OCI-LY1 (cell line): ENCODE measurements around the gene PLEKHA7.

Source experiments
- H2AFZ ChIP-seq: fragments of 200-600 bp; sonication (generic), shearing (Covaris generic); 2 replicates; pipeline ENCODE4 v1.6.0; 2014; ENCODE audit warnings: antibody characterized with exemption, mild to moderate bottlenecking, low read length
- H3F3A ChIP-seq: fragments of 200-600 bp; sonication (generic), shearing (Covaris generic); 2 replicates; pipeline ENCODE4 v1.6.0; 2014; ENCODE audit warnings: mild to moderate bottlenecking, antibody characterized with exemption, low read length, moderate library complexity; ENCODE audit not compliant: insufficient read depth
- H3K27ac ChIP-seq: fragments of 200-600 bp; sonication (generic); 2 replicates; pipeline ENCODE4 v1.5.1; 2014; ENCODE audit warnings: low read length, mixed run types, mild to moderate bottlenecking, low read depth; ENCODE audit not compliant: poor library complexity, severe bottlenecking
- H3K27me3 ChIP-seq: fragments of 200-600 bp; sonication (generic); 2 replicates; pipeline ENCODE4 v1.6.0; 2014; ENCODE audit warnings: antibody characterized with exemption, mild to moderate bottlenecking, low read length, moderate library complexity; ENCODE audit not compliant: insufficient read depth
- H3K36me3 ChIP-seq: fragments of 200-600 bp; sonication (generic); 2 replicates; pipeline ENCODE4 v1.6.1; 2014; ENCODE audit warnings: mild to moderate bottlenecking, antibody characterized with exemption, low read length, moderate library complexity, mixed read lengths; ENCODE audit not compliant: insufficient read depth
- H3K4me1 ChIP-seq: fragments of 200-600 bp; sonication (generic); 2 replicates; pipeline ENCODE4 v1.5.1; 2014; ENCODE audit warnings: mild to moderate bottlenecking, low read length, moderate library complexity; ENCODE audit not compliant: insufficient read depth, severe bottlenecking
- H3K4me2 ChIP-seq: fragments of 200-600 bp; sonication (generic), shearing (Covaris generic); 2 replicates; pipeline ENCODE4 v1.6.1; 2014; ENCODE audit warnings: low read length
- H3K4me3 ChIP-seq: fragments of 200-600 bp; sonication (generic); 2 replicates; pipeline ENCODE4 v1.5.1; 2014; ENCODE audit warnings: low read length, low read depth, mild to moderate bottlenecking, mixed read lengths; ENCODE audit not compliant: poor library complexity, severe bottlenecking
- H3K79me2 ChIP-seq: fragments of 200-600 bp; shearing (Covaris generic); 2 replicates; pipeline ENCODE4 v1.6.1; 2016; ENCODE audit warnings: mixed run types, low read length, mixed read lengths; ENCODE audit not compliant: insufficient read depth
- H3K9ac ChIP-seq: fragments of 200-600 bp; sonication (generic), shearing (Covaris generic); 2 replicates; pipeline ENCODE4 v1.6.1; 2014; ENCODE audit warnings: mild to moderate bottlenecking, low read length, mixed read lengths
- H3K9me2 ChIP-seq: fragments of 200-600 bp; sonication (generic), shearing (Covaris generic); 2 replicates; pipeline ENCODE4 v1.6.1; 2014; ENCODE audit warnings: low read depth, mild to moderate bottlenecking, low read length, mixed read lengths
- H3K9me3 ChIP-seq: fragments of 200-600 bp; shearing (Covaris generic); 2 replicates; pipeline ENCODE4 v1.6.1; 2014; ENCODE audit warnings: low read length, mixed read lengths
- H4K20me1 ChIP-seq: fragments of 200-600 bp; sonication (generic), shearing (Covaris generic); 2 replicates; pipeline ENCODE4 v1.6.0; 2016; ENCODE audit warnings: mild to moderate bottlenecking, low read length; ENCODE audit not compliant: insufficient read depth
- EZH2 ChIP-seq: fragments of 200-600 bp; sonication (generic), shearing (Covaris generic); IDR thresholded peaks from 2 replicates; pipeline ENCODE4 v1.8.0; 2017; ENCODE audit warnings: borderline replicate concordance, mixed run types, mild to moderate bottlenecking, antibody characterized with exemption, low read length, moderate library complexity, mixed read lengths
- TF ChIP-seq, protein P1 (sequence below): fragments of 200-600 bp; sonication (generic), shearing (Covaris generic); IDR thresholded peaks from 2 replicates; pipeline ENCODE4 v1.5.1; 2017; ENCODE audit warnings: mild to moderate bottlenecking, antibody characterized with exemption, low read length, moderate library complexity, mixed read lengths

PLEKHA7 gene

DNA sequence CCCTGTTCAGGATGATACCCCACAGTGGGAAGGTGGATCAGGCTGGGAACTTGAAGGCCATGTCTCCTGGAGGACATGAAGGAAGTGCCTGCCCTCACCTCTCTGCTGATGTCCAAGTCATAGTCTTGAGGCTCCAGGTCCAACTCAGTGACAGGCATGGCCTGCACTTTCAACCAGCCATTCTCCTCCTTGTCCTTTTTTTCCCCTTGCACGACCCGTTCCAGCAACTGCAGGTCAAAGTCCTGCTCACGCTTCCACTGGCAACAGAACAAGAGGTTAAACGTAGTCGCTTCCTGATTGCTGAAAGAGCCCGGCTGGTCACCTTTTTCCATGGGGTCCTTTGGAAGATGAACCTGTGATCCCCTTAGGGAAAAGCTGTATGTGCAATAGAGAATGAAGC lies 228.1 kb downstream of the PLEKHA7 start:
- Histone ChIP-seq H3F3A (no peaks in the 10 kb centered on the region), H3K9me2 (no peaks in the 10 kb centered on the region), H3K9ac (no peak overlapping the region), H3K79me2 (no peaks in the 10 kb centered on the region), H3K4me2 (no peak overlapping the region), H3K4me1 (no peaks in the 10 kb centered on the region), H3K36me3 (no peaks in the 10 kb centered on the region), H4K20me1 (no peaks in the 10 kb centered on the region), H3K27ac (no peak overlapping the region), H3K27me3 (no peaks in the 10 kb centered on the region), H3K4me3 (no peak overlapping the region), H3K9me3 (no peaks in the 10 kb centered on the region), H2AFZ (no peak overlapping the region)
- no peak for TF ChIP-seq EZH2
- TF ChIP-seq, protein P1, sequence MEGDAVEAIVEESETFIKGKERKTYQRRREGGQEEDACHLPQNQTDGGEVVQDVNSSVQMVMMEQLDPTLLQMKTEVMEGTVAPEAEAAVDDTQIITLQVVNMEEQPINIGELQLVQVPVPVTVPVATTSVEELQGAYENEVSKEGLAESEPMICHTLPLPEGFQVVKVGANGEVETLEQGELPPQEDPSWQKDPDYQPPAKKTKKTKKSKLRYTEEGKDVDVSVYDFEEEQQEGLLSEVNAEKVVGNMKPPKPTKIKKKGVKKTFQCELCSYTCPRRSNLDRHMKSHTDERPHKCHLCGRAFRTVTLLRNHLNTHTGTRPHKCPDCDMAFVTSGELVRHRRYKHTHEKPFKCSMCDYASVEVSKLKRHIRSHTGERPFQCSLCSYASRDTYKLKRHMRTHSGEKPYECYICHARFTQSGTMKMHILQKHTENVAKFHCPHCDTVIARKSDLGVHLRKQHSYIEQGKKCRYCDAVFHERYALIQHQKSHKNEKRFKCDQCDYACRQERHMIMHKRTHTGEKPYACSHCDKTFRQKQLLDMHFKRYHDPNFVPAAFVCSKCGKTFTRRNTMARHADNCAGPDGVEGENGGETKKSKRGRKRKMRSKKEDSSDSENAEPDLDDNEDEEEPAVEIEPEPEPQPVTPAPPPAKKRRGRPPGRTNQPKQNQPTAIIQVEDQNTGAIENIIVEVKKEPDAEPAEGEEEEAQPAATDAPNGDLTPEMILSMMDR, result no peak

DNA sequence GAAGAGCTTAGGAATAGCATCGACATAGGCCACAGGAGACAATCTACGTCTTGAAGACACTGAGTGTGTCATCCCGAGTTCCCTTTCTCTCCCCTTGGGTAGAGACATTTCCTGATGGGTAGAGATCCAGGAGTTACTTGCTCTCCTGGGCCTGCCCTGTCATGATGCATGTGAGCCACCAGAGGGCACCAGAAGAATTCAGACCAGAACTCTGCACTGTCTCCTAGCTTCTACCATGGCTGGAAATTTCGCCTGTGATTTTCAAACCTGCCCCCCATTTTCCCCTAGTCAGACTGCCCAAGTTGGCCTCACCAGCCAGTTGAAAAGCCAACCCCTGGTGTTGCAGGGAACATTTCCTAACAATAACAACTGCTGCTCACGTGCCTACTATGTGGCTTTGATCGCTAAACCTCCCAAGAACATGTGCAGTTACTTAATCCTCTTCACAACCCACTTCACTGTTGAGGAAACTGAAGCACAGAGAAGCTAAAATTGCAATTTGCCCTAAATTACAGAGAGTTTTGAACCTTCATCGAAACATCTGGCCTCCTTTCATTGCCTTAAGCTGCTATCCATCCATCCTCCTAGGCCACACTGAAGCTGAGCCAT lies 228.6 kb downstream of the PLEKHA7 start:
- Histone ChIP-seq H4K20me1 (no peaks in the 10 kb centered on the region), H3K36me3 (no peaks in the 10 kb centered on the region), H3F3A (no peaks in the 10 kb centered on the region), H3K9ac (no peak overlapping the region), H3K9me3 (no peaks in the 10 kb centered on the region), H3K27ac (no peak overlapping the region), H2AFZ (no peak overlapping the region), H3K27me3 (no peaks in the 10 kb centered on the region), H3K9me2 (no peaks in the 10 kb centered on the region), H3K79me2 (no peaks in the 10 kb centered on the region), H3K4me1 (no peaks in the 10 kb centered on the region), H3K4me2 (no peak overlapping the region), H3K4me3 (no peak overlapping the region)
- TF ChIP-seq, protein P1, result peak; percentile 81
- TF ChIP-seq EZH2, result no peak

DNA sequence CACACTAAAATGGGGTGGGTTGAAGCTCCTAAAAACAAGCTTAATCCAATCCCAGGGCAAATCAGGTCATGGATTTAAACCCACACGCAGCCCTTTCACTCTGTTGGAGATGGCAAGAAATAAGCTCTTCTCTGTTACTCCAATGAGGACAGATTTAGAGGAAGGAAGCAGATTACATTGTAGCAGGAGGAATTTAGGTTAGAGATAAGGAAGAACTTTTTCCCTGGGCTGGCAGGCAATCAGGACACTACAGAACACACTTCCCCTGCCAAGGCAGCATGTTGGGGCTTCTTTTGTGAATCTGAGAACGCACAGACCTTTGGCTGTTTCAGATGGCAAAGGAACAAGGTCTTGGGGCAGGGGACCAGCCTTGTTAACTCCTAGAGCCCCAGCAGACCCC lies 229.5 kb downstream of the PLEKHA7 start:
- no peak overlapping the region for H3K27ac ChIP-seq
- TF ChIP-seq, protein P1, result no peak
- no peak for TF ChIP-seq EZH2
- H3K36me3 ChIP-seq, result no peaks in the 10 kb centered on the region
- H3K9me2 ChIP-seq, result no peaks in the 10 kb centered on the region
- no peaks in the 10 kb centered on the region for H4K20me1 ChIP-seq
- H3K79me2 ChIP-seq, result no peaks in the 10 kb centered on the region
- H3K4me3 ChIP-seq, result no peak overlapping the region
- no peaks in the 10 kb centered on the region for H3K9me3 ChIP-seq
- H3F3A ChIP-seq, result no peaks in the 10 kb centered on the region
- no peaks in the 10 kb centered on the region for H3K4me1 ChIP-seq
- no peak overlapping the region for H3K4me2 ChIP-seq
- H2AFZ ChIP-seq, result no peak overlapping the region
- H3K9ac ChIP-seq, result no peak overlapping the region
- no peaks in the 10 kb centered on the region for H3K27me3 ChIP-seq
